ENCODE data around the gene ARID3A.
A peak's percentile ranks its signal among the peaks of the same experiment; 100 is the strongest.

The ARID3A gene

GRCh38 chr19:964761-965694, 39.2 kb downstream of the ARID3A start:
- no peak overlapping the region for H3K4me3 ChIP-seq (ENCODE audit: low read depth, low read length)
- in situ Hi-C loops (cut with HindIII; ENCODE audit: low sequenced_read_pairs): no loop called here
- no peak for TF ChIP-seq CTCF (IDR thresholded peaks at IDR 0.05; ENCODE audit: low read depth, low read length, missing control alignments)
- DNase-seq (ENCODE audit: low read depth): no peak

GRCh38 chr19:966485-967088, 40.8 kb downstream of the ARID3A start:
- in situ Hi-C loops (cut with HindIII; ENCODE audit: low sequenced_read_pairs): no loop called here
- no peak for DNase-seq (ENCODE audit: low read depth)
- no peak overlapping the region for H3K4me3 ChIP-seq (ENCODE audit: low read depth, low read length)
- TF ChIP-seq CTCF (IDR thresholded peaks at IDR 0.05; ENCODE audit: low read depth, low read length, missing control alignments): no peak

GRCh38 chr19:970695-971094, 44.9 kb downstream of the ARID3A start:
- TF ChIP-seq CTCF (IDR thresholded peaks at IDR 0.05; ENCODE audit: low read depth, low read length, missing control alignments): peak; percentile 57
- in situ Hi-C loops (cut with HindIII; ENCODE audit: low sequenced_read_pairs): no loop called here
- H3K4me3 ChIP-seq (ENCODE audit: low read depth, low read length): no peak overlapping the region
- no peak for DNase-seq (ENCODE audit: low read depth)

GRCh38 chr19:971795-972194, 46.0 kb downstream of the ARID3A start:
- H3K4me3 ChIP-seq (ENCODE audit: low read depth, low read length): no peak overlapping the region
- TF ChIP-seq CTCF (IDR thresholded peaks at IDR 0.05; ENCODE audit: low read depth, low read length, missing control alignments): no peak
- DNase-seq (ENCODE audit: low read depth): no peak
- in situ Hi-C loops (cut with HindIII; ENCODE audit: low sequenced_read_pairs): no loop called here

- DNase-seq (ENCODE audit: low read depth): no peak
- no peak overlapping the region for H3K4me3 ChIP-seq (ENCODE audit: low read depth, low read length)
- in situ Hi-C loops (cut with HindIII; ENCODE audit: low sequenced_read_pairs): no loop called here
- no peak for TF ChIP-seq CTCF (IDR thresholded peaks at IDR 0.05; ENCODE audit: low read depth, low read length, missing control alignments)
These were observed 46.4 kb downstream of the ARID3A start for GRCh38 chr19:972281-972680.

GRCh38 chr19:973726-974563, 48.1 kb downstream of the ARID3A start:
- in situ Hi-C loops (cut with HindIII; ENCODE audit: low sequenced_read_pairs): no loop called here
- no peak for TF ChIP-seq CTCF (IDR thresholded peaks at IDR 0.05; ENCODE audit: low read depth, low read length, missing control alignments)
- no peak for DNase-seq (ENCODE audit: low read depth)
- no peak overlapping the region for H3K4me3 ChIP-seq (ENCODE audit: low read depth, low read length)

Data from astrocyte of the cerebellum (primary cell).